UCSD-AML1 (cell line): ENCODE data around the gene CRYBG2.
"Not testable (repeated sequence)": the region's sequence is repeated elsewhere in the genome, so short reads cannot be mapped to it uniquely, and the experiment has no call there.

ENCODE experiments used
- DNase-seq: peaks from one replicate; lab custom pipeline; 2025; ENCODE audit not compliant: unreplicated experiment; lab: John Stamatoyannopoulos, UW

CRYBG2 gene, protein sequence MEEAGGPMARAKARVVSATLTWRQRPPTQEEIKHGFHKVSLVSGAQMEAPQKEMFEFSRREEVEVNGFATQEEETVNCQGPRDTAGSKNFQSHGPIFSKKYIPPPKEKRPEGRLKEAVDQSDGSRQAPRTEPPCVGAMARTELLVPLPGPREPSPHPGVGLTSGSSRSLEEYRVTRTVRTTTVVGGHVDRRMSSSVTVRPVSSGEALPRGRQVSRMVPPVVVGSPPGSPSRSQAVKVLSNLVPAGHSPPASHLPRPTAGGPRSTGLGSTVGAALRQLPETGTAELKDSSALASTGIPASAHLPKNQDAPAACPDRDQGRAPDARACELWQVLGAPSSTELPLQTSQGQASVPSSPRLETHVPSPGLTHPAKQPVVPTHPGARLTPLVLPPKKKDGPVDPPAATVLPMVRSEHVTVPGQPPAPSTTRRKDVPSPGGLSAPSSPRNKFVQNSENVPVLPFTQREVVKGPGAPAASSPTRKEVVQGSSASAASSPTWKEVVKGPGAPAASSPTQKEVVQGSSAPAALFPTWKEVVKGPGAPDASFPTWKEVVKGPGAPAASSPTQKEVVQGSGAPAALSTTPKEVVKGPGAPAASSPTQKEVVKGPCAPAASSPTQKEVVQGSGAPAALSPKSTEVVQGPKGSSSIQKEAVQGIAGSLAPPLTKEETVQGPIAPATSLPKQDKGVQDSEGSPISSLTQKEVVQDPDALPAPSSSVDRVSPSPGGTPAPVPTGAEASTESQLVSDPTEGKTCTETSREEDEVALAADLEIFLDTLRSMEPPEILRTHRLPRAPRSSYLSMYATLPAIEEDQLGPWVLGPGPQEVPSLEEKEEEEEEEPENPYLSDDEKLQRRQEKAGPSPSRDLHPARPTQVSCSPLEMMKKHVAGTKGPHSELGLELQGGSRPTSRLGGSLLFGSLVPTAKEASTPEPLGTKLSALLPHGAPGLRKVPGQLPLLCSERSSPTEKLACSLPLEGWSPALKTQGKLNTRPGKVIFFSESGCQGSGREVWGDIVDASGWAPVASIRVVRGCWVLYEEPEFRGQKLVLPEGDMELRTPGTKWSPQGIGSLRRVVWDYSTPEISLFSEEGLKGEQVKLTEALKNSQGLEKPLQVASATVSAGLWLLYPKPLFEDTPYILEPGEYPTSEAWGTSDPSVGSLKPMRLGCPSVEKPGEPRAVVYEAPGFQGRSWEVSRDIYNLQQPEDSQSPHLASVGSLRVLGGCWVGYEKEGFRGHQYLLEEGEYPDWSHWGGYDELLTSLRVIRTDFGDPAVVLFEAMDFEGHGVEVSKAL (N-terminal part only)

GRCh38 chr1:26353976-26354820 is at the start of gene CRYBG2:
TSS of gene CRYBG2 (minus strand) at chr1:26354130. CDS start at chr1:26346657, 7,473 bp downstream.
- DNase-seq, result no peak

GRCh38 chr1:26403656-26404055 is 49.7 kb upstream of the CRYBG2 start:
- no peak for DNase-seq

GRCh38 chr1:26401891-26402290 is 48.0 kb upstream of the CRYBG2 start:
- DNase-seq, result no peak

- no peak for DNase-seq
These were observed 45.1 kb upstream of the CRYBG2 start for GRCh38 chr1:26399034-26399433.

- DNase-seq, result no peak
These were observed 41.8 kb upstream of the CRYBG2 start for GRCh38 chr1:26395754-26396153.

- peak; percentile 49 for DNase-seq
These were observed 37.5 kb upstream of the CRYBG2 start for GRCh38 chr1:26391450-26391849.

DNA sequence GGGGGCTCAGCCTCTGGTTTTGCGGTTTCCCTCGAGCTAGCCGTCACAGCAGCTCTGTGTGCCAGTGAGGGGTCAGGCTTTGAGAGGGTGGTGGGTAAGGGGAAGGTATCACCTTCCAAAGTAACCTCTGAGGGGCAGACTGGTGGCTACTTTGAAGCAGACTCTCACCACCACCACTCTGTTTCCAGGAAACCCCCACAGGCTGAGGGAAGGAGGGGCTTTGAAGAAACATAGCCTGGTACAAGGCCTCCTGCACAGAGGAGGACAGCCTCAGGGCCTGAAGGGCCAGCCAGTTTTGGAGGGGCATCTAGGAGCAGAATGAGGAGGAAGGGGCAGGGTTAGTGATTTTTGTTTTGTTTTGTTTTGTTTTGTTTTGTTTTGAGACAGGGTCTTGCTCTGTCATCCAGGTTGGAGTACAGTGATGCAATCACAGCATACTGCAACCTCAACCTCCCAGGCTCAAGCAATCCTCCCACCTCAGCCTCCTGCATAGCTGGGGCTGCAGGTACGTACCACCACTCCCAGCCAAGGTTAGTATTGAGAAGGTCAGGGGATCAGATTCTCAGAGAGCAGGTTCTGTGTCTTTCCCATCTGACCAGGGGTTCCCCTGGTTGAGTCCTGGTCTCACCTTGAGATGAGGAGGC is 35.8 kb upstream of the CRYBG2 start:
- DNase-seq, result no peak

DNA sequence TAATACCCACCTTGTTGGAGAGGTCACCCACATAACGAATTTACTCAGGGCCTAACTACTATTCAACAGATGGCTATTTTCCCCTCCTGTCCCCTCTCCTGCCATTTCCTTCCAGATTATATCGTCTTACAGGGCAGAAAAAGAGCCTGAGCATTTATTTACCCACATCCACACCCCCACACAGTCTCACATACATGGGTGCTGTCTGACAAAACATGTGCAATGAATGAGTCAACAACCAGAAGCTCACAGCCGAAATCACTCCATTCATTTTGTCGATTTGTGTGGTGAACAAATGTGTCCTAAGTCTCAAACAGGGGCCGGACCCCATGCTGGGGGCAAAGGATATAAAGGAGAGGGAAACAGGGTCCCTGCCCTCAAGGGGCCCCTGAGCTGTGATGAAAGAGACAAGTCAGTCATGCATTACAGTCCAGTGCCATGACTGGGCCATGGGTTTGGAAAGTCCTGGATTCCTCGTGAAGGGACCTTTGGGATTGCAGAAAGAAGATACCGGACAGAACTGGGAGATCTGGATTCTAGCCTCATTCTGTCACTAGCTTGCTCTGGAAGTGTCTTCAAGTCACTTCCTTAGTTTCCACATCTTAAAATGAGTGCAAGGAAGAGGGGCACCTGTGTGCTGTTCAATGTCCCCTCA is 35.0 kb upstream of the CRYBG2 start:
- DNase-seq, result no peak

- no peak for DNase-seq
These were observed 33.5 kb upstream of the CRYBG2 start for GRCh38 chr1:26387447-26387846.

DNA sequence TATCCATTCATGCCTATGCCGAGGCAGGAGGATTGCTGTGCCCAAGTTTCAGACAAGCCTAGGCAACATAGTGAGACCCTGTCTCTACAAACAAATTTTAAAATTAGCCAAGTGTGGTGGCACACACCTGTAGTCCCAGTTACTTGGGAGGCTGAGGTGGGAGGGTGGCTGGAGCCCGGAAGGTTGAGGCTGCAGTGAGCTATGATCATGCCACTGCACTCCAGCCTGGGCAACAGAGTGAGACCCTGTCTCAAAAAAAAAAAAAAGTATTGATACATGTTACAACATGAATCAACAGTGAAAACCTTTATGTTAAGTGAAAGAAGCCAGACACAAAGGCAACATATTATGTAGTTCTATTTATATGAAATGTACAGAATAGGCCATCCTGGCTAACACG is 31.1 kb upstream of the CRYBG2 start:
- DNase-seq, result not testable (repeated sequence)

GRCh38 chr1:26384076-26384475 is 30.1 kb upstream of the CRYBG2 start:
- DNase-seq, result no peak

- DNase-seq, result no peak
These were observed 24.9 kb upstream of the CRYBG2 start for GRCh38 chr1:26378879-26379251.

- peak; percentile 68 for DNase-seq
These were observed 24.4 kb upstream of the CRYBG2 start for GRCh38 chr1:26378088-26378878.

GRCh38 chr1:26376050-26376449 is 22.1 kb upstream of the CRYBG2 start:
- no peak for DNase-seq

GRCh38 chr1:26375081-26375480 is 21.2 kb upstream of the CRYBG2 start:
- peak; percentile 31 for DNase-seq

DNA sequence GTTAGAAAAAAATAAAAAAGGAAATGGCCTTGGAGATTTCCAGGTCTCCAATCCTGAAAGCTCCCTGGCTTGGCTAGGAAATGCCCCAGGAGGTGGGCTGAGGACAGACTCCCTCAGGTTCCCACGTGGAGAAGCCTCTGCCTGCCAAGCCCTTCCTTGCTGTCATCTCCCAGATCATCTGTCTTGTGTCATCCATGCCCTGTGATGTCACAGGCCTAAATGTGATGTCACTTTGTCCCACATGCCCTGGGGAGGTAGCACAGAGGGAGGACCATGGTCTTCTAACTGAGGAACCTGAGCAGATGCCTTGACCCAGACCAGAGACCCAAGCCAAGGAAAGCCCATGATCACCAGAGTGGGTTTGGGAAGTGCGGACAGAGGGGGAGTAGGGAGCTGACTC is 20.4 kb upstream of the CRYBG2 start:
- not testable (repeated sequence) for DNase-seq

DNA sequence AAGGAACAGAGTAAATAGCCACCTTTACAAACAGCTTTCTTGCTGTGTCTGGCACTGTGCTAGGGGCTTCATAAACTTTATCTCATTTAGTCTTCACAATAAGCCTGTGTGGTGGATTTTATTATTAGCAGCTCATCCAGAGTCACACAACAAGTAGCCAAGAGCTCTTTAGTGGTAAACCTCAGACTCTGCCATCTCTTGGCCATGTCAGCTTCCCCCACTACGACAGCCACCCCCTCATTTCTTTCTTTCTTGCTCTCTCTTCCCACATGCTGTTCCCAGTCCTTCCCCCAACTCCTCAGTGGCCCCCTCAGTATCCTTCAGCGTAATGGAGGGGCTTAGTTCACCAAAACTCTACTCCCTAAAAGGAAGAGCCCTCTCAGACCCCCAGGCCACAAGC is 19.9 kb upstream of the CRYBG2 start:
- no peak for DNase-seq

DNA sequence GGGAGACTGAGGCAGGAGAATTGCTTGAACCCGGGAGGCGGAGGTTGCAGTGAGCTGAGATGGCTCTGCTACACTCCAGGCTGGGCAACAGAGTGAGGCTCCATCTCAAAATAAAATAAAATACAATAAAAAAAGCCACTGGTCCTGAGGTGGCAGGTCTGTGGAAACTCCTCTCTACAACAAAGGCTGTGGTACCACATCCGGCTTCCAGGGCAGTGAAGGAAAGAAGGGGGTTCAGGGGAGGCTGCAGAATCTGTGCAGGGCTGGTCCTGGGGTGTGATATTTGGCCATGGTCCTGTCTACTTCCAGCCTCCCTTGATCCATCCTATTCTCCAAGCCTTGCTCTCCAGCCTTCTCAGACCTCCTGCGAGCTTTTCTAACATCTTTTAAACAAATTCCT is 19.4 kb upstream of the CRYBG2 start:
- DNase-seq, result no peak

- DNase-seq, result not testable (repeated sequence)
These were observed 18.7 kb upstream of the CRYBG2 start, which contains the start of gene ZNF683 for GRCh38 chr1:26372611-26373010. TSS of gene ZNF683 (minus strand) at chr1:26372750. CDS start at chr1:26368571, 4,179 bp downstream.
